ENCODE data around the gene COMMD6.

Gene COMMD6

GRCh38 chr13:75485286-75486062, 52.2 kb downstream of the COMMD6 start:
- DNase-seq (ENCODE audit: extremely low read depth, low read depth) = no peak
- H3K4me3 ChIP-seq (replicated peaks; ENCODE audit: low read depth, low read length) = no peak overlapping the region
- no peak for TF ChIP-seq CTCF (IDR thresholded peaks at IDR 0.05; ENCODE audit: low read depth, low read length, missing control alignments)

GRCh38 chr13:75482820-75483079, 54.9 kb downstream of the COMMD6 start:
- no peak for TF ChIP-seq CTCF (IDR thresholded peaks at IDR 0.05; ENCODE audit: low read depth, low read length, missing control alignments)
- no peak for DNase-seq (ENCODE audit: extremely low read depth, low read depth)
- H3K4me3 ChIP-seq (replicated peaks; ENCODE audit: low read depth, low read length) = peak overlapping the region; percentile 84

- DNase-seq (ENCODE audit: extremely low read depth, low read depth) = peak; percentile 75
- peak; percentile 91 for TF ChIP-seq CTCF (IDR thresholded peaks at IDR 0.05; ENCODE audit: low read depth, low read length, missing control alignments)
- peak within 1 kb of the TSS; percentile 84 for H3K4me3 ChIP-seq (replicated peaks; ENCODE audit: low read depth, low read length)
Measured at GRCh38 chr13:75482070-75482819, 55.4 kb downstream of the COMMD6 start, which contains the start of gene TBC1D4. Gene TBC1D4, minus strand, starts transcription at chr13:75482169. Its CDS starts 402 bp downstream, at chr13:75481767.

- peak overlapping the region; percentile 84 for H3K4me3 ChIP-seq (replicated peaks; ENCODE audit: low read depth, low read length)
- no peak for DNase-seq (ENCODE audit: extremely low read depth, low read depth)
- TF ChIP-seq CTCF (IDR thresholded peaks at IDR 0.05; ENCODE audit: low read depth, low read length, missing control alignments) = no peak
Measured at GRCh38 chr13:75481176-75482069, 56.2 kb downstream of the COMMD6 start.

- DNase-seq (ENCODE audit: extremely low read depth, low read depth) = peak; percentile 30
- TF ChIP-seq CTCF (IDR thresholded peaks at IDR 0.05; ENCODE audit: low read depth, low read length, missing control alignments) = no peak
- H3K4me3 ChIP-seq (replicated peaks; ENCODE audit: low read depth, low read length) = peak overlapping the region; percentile 84
Measured at GRCh38 chr13:75480671-75481175, 56.9 kb downstream of the COMMD6 start.

- TF ChIP-seq CTCF (IDR thresholded peaks at IDR 0.05; ENCODE audit: low read depth, low read length, missing control alignments) = no peak
- no peak for DNase-seq (ENCODE audit: extremely low read depth, low read depth)
- peak overlapping the region; percentile 84 for H3K4me3 ChIP-seq (replicated peaks; ENCODE audit: low read depth, low read length)
Measured at GRCh38 chr13:75479102-75479740, 58.4 kb downstream of the COMMD6 start.
